ENCODE data around the gene TSNAXIP1.
"Not testable (repeated sequence)": the region's sequence is repeated elsewhere in the genome, so short reads cannot be mapped to it uniquely, and the experiment has no call there.

TSNAXIP1 gene

DNA sequence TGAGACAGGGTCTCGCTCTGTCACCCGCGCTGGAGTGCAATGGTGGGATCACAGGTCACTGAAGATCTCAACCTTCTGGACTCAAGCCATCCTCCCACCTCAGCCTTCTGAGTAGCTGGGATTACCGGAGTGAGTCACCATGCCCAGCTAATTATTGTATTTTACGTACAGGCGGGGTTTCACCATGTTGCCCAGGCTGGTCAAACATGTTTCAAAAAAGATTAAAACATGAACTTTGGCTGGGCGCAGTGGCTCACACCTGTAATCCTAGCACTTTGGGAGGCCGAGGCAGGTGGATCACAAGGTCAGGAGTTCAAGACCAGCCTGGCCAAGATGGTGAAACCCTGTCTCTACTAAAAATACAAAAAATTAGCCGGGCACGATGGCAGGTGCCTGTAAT lies 30.5 kb downstream of the TSNAXIP1 start:
- DNase-seq: not testable (repeated sequence)

DNA sequence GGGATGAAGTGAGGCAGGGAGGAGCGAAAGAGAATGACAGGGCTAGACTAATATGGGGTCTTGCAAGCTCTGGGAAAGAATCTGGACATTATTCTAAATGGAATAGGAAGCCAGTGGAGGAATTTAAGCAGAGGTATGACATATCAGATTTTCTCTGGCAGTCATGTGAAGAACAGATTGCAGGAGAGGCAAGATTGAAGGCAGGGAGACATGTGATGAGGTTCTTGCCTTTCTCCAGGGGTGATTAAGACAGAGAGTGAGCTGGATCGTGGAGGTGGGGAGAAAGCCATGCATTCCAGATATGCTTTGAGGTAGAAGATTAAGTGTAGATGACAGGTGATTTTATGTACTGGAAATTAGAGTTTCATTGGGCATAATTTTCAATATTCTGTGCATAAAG lies 31.1 kb downstream of the TSNAXIP1 start:
- DNase-seq: no peak

- no peak for DNase-seq
Observed at GRCh38 chr16:67841198-67841815, 34.6 kb downstream of the TSNAXIP1 start.

GRCh38 chr16:67841816-67842508 lies 35.3 kb downstream of the TSNAXIP1 start, which contains the start of gene THAP11:
TSS of gene THAP11 (plus strand) at chr16:67842320. CDS start at chr16:67842555, 235 bp downstream.
- peak; percentile 96 for DNase-seq

DNA sequence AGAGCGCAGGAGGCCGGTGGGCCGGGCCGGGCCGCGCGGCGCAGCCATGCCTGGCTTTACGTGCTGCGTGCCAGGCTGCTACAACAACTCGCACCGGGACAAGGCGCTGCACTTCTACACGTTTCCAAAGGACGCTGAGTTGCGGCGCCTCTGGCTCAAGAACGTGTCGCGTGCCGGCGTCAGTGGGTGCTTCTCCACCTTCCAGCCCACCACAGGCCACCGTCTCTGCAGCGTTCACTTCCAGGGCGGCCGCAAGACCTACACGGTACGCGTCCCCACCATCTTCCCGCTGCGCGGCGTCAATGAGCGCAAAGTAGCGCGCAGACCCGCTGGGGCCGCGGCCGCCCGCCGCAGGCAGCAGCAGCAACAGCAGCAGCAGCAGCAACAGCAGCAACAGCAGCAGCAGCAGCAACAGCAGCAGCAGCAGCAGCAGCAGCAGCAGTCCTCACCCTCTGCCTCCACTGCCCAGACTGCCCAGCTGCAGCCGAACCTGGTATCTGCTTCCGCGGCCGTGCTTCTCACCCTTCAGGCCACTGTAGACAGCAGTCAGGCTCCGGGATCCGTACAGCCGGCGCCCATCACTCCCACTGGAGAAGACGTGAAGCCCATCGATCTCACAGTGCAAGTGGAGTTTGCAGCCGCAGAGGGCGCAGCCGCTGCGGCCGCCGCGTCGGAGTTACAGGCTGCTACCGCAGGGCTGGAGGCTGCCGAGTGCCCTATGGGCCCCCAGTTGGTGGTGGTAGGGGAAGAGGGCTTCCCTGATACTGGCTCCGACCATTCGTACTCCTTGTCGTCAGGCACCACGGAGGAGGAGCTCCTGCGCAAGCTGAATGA lies 36.0 kb downstream of the TSNAXIP1 start:
- peak; percentile 72 for DNase-seq

DNA sequence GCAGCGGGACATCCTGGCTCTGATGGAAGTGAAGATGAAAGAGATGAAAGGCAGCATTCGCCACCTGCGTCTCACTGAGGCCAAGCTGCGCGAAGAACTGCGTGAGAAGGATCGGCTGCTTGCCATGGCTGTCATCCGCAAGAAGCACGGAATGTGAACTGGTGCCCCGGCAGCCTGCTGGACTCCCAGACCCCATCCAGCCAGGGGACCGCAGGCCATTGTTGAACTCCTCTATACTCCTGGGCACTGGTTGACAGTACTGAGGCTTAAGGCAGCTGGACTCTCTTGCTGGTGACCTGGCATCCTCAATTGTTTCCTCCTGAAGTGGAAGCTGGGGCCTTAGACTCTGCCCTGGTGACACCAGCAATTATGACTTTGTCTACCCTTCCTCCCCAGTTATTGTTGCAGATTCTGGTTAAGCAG lies 36.7 kb downstream of the TSNAXIP1 start:
- DNase-seq: no peak

GRCh38 chr16:67844497-67844896 lies 37.8 kb downstream of the TSNAXIP1 start:
- DNase-seq: no peak

DNA sequence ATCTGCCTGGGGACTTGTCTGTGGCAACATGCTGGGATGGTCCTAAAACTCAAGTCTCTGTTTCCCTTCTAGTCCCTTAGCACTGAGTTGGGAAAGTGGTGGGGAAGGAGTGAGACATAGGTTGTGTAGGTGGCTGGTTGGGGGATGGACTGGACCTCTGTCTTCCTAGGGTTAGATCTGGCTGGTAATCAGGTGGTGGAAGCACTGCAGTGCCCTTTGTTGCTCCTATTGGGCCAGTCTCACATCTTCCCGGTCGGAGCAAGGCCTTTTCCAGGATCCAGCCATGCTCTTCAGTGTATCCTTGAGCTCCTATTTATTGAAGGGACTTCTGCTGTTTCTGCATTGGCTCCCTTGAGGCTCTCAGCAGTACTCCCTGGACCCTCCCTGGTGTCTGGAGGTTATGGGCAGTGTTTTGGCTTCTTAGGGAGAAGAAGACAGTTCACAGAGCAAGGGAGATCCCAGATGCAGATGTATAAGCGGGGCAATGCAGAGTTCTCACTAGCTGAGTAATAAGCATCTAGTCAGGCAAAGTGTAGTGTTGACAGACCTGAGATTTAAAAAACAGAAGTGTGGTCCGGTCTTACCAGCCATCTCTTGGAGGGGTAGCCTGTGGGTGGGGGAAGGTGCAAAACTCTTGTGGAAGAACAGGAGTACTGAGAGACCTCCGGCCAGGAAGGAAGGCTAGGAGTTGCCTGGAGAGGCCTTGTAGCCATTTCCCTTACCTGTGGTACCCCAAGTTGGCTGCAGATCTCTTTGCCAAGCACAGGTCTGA lies 38.8 kb downstream of the TSNAXIP1 start:
- no peak for DNase-seq

GRCh38 chr16:67846063-67846319 lies 39.3 kb downstream of the TSNAXIP1 start:
- no peak for DNase-seq

- peak; percentile 96 for DNase-seq
Observed at GRCh38 chr16:67846320-67847063, 39.8 kb downstream of the TSNAXIP1 start, which contains the start of gene NUTF2. TSS of gene NUTF2 (plus strand) at chr16:67846933. CDS start at chr16:67865131, 18,198 bp downstream.

DNA sequence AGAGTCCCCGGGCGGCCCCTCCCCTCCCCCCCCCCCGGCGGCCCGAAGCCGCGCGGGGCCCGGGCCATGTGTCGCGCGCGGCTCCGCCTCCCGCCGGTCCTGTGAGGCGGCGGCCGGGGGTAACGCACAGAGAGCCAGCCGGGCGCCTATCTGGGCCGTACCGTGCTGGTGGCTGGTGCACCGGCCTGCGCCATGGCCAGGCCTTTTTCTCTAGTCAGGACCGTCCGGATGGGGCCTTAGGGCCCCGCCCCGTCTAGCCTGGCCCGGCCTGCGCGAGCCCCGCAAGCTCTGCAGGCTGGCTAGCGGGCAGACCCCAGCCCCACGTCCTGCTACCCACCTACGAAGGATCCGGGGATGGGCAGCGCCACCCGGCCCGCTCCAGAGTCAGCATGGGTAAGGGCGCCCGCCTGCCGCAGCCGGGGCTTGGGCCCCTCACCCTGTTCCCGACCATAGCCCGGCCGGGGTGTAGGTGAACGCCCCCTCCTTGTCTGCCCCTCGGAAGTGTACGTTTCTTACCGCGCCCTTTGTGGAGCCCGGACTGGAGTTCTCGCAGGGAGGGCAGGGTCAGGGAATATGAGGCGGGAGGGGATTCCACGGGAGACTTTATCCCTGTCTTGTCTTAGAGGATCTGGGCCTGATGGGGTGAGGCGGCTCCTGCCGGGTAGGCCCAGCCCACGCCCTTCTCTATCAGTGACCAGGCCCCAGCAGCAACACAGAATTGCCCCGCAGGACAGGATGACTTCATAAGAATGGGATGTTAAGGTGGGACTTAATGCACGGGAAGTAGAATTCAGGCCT lies 40.6 kb downstream of the TSNAXIP1 start, which contains the start of gene CENPT:
Gene CENPT (minus strand): TSS at position 630 of the 798 bp plus-strand sequence. CDS start 13,834 bp downstream, outside the sequence.
- DNase-seq: no peak

GRCh38 chr16:67848118-67848517 lies 41.4 kb downstream of the TSNAXIP1 start:
- DNase-seq: no peak

GRCh38 chr16:67853670-67854069 lies 47.0 kb downstream of the TSNAXIP1 start:
- DNase-seq: no peak

- no peak for DNase-seq
Observed at GRCh38 chr16:67855789-67856188, 49.1 kb downstream of the TSNAXIP1 start.

- no peak for DNase-seq
Observed at GRCh38 chr16:67856927-67857546, 50.3 kb downstream of the TSNAXIP1 start.

GRCh38 chr16:67857547-67858233 lies 51.0 kb downstream of the TSNAXIP1 start:
- DNase-seq: no peak

DNA sequence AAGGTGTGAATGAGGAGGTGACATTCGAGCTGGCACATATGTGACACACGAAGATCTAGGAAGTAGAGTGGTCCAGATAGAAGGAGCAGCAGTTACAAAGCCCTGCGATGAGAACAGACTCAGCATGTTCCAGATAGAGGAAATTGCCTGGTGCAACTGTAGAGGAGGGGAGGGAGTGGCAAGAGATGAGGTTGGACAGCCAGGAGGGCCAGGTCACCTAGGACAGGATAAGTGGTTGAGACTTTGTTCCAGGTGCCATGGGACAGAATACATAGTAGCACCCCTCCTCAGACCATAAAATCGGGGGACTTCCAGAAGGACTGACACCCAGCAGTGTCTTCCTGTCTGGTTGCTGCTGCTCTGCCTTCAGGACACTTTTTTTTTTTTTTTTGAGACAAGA lies 51.8 kb downstream of the TSNAXIP1 start:
- DNase-seq: no peak

DNA sequence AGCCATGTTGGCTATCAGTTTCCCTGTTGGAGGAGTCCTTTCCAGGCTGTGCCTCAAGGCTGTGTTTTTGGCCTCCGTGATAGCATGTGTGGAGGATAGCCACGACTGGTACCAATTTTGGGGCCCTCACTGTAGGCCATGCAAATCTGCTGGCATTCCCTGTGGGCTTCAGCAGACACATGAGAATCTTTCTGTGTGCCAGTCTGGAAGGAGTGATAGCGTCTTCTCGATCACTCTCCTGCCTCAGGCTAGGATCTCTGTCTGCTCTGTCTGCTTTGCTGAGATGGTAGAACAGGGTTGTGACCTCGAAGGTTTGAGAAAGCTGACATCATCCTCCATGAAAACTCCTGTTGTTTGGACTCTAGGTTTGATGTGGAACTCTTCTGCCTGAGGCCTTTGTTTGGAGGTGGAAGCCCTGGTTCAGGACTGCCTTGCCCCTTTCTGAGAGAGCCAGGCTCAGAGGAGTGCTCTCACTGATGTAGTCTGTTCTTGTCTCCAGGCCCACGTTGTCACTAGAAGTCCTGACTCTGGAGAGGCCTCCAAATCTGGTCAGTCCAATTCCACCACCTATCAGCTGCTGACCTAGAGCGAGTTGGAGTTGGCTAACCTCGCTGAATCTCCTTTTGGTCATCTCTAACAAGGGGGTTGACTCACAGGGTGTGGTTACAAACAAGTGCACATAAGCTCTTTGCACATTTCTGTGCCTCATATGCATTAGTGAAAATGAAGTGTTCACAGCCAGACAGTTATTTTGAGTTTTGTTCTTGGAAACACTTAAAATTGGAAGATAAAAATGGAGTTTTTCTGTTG lies 54.1 kb downstream of the TSNAXIP1 start:
- no peak for DNase-seq

DNA sequence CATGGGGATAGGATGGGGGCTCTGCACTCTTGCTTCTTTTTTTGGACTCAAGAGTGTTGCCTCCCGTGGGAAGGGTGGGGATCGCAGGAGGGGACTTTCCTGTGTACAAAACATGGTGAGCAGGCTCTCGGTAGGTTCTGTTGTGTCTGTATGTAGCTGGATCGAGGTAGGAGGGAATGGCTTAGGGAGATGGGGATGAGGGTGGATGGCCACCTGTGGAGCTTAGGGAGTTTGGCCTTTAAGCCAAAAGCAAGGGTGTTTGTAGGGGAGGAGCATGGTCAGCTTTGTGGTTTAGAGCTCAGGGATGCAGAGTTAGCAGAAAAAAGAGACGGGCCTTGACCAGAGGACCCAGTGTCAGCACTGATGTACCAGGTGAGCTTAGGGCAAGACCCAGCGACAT lies 55.2 kb downstream of the TSNAXIP1 start:
- no peak for DNase-seq
